ENCODE results near the gene IL3RA. TPM values are rescaled to one million over a fixed set of nuclear protein-coding genes. Genes with fewer than 3 reads are reported as not detected.
A peak's percentile ranks its signal among the peaks of the same experiment; 100 is the strongest.

The IL3RA gene
- total RNA-seq, 2 experiments from 2014 or later, result not detected

DNA sequence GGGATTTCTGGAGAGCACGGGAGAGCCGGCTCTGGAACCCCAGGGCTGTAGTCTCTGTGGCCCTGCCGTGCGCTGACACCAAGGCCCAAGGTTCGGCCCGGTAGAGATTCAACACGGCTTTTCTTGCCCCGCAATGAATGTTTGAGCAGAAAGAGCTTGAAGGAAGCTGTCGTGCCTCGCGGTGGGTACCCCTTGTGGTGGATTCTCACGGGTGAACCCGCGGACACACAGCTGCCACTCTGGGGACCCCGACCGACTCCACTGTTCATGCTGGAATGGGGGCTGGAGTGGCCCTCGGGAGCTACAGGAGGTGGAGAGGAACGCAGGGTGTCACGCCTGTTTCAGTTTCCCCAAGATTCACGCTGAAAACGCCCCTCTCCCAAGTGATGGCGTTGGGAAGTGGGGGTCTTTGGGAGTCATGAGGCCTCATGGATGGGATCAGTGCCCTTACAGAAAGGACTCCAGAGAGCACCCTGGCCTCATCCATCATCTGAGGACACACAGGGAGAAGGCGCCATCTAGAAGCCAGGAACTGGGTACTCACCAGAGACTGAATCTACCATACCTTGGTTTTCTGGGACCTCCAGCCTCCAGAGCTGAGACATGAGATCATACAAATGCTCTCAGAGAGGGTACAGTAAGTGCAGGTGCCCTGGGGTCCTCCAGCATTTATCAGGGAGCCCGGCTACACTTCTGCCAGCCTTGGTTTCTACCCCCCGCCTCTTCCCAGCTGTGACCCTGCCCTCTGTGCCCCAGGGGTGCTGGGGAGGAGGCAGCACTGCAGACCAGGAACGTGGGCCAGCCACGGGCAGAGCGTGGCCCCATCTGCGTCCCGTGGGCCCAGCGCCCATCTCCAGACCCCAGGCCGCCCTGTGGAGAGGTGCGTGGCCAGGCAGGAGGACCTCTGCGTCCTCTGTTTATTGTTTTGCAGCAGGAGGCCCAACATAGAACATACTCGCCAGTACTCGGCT, 49.0 kb downstream of the IL3RA start:
- intact Hi-C loops (cut with micrococcal nuclease; ENCODE audit: unreplicated experiment), result no loop called here
- H3K4me1 ChIP-seq (ENCODE audit: insufficient read depth, low read length, poor library complexity, severe bottlenecking), result peaks cover 8% of the 10 kb centered on the region
- TF ChIP-seq, protein P1, sequence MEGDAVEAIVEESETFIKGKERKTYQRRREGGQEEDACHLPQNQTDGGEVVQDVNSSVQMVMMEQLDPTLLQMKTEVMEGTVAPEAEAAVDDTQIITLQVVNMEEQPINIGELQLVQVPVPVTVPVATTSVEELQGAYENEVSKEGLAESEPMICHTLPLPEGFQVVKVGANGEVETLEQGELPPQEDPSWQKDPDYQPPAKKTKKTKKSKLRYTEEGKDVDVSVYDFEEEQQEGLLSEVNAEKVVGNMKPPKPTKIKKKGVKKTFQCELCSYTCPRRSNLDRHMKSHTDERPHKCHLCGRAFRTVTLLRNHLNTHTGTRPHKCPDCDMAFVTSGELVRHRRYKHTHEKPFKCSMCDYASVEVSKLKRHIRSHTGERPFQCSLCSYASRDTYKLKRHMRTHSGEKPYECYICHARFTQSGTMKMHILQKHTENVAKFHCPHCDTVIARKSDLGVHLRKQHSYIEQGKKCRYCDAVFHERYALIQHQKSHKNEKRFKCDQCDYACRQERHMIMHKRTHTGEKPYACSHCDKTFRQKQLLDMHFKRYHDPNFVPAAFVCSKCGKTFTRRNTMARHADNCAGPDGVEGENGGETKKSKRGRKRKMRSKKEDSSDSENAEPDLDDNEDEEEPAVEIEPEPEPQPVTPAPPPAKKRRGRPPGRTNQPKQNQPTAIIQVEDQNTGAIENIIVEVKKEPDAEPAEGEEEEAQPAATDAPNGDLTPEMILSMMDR (conservative IDR thresholded peaks at IDR 0.05; ENCODE audit: low read length), result no peak
- ChIA-PET CTCF (ENCODE audit: unreplicated experiment) (no interaction called here), POLR2A (no interaction called here)
- no TSS peak for BruUV-seq (replicated peaks)
- peaks cover 21% of the 10 kb centered on the region for H4K20me1 ChIP-seq (ENCODE audit: insufficient read depth, low read length)
- no peak overlapping the region for H3K4me3 ChIP-seq (ENCODE audit: low read depth, low read length, poor library complexity, severe bottlenecking)
- H2AFZ ChIP-seq (ENCODE audit: low read length), result no peak overlapping the region
- no peaks in the 10 kb centered on the region for H3K9me3 ChIP-seq (ENCODE audit: low read length)
- no peak overlapping the region for H3K4me2 ChIP-seq (ENCODE audit: low read length)
- no peak overlapping the region for H3K27ac ChIP-seq (ENCODE audit: low read depth, low read length, poor library complexity, severe bottlenecking)
- H3K36me3 ChIP-seq (ENCODE audit: insufficient read depth, low read length), result peaks cover 88% of the 10 kb centered on the region
- H3K79me2 ChIP-seq (ENCODE audit: insufficient read depth, low read depth, low read length), result peaks cover 32% of the 10 kb centered on the region
- DNase-seq (ENCODE audit: low spot score), result no peak
- no peaks in the 10 kb centered on the region for H3K9me2 ChIP-seq (ENCODE audit: insufficient read depth, low read length)

DNA sequence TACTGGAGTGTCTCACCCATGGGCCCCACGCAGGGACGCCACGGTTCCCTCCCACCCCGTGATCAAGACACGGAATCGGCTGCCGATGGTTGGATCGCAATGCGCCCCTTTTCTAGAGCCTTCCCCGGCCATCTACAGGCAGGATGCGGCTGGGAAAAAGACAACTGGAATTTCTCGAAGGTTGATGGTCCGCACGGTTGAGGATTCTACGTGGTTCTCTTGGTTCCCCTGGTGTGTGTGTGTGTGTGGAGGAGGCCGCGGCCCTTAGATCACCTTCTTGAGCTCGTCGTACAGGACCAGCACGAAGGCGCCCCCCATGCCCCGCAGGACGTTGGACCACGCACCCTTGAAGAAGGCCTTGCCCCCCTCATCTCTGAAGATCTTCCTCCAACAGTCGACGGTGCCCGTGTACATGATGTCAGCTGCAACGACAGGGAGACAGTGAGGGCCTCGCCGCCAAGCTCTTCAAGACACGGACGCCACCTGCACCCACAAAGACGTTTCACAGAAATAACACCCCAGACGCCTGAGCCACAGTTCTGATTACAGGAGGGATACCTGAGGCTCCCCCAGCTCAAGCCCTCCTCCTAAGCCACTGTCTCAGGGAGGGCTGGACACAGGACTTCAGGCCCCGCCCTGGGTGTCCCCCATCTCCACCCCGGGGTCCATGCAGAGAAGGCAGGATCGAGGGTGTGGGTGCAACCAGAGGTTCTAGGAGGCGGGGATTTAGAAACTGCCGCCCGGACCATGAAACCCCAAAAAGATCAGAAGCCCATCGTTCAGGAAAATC, 49.9 kb downstream of the IL3RA start:
- Histone ChIP-seq H3K4me1 (ENCODE audit: insufficient read depth, low read length, poor library complexity, severe bottlenecking) (peaks cover 13% of the 10 kb centered on the region), H3K4me2 (ENCODE audit: low read length) (no peak overlapping the region), H3K9me3 (ENCODE audit: low read length) (no peaks in the 10 kb centered on the region), H4K20me1 (ENCODE audit: insufficient read depth, low read length) (peaks cover 29% of the 10 kb centered on the region), H3K4me3 (ENCODE audit: low read depth, low read length, poor library complexity, severe bottlenecking) (no peak overlapping the region), H3K36me3 (ENCODE audit: insufficient read depth, low read length) (peaks cover 98% of the 10 kb centered on the region), H2AFZ (ENCODE audit: low read length) (no peak overlapping the region), H3K27ac (ENCODE audit: low read depth, low read length, poor library complexity, severe bottlenecking) (no peak overlapping the region), H3K79me2 (ENCODE audit: insufficient read depth, low read depth, low read length) (peaks cover 42% of the 10 kb centered on the region), H3K9me2 (ENCODE audit: insufficient read depth, low read length) (no peaks in the 10 kb centered on the region)
- ChIA-PET POLR2A (no interaction called here), CTCF (ENCODE audit: unreplicated experiment) (no interaction called here)
- intact Hi-C loops (cut with micrococcal nuclease; ENCODE audit: unreplicated experiment), result no loop called here
- TSS peak; percentile 32 for BruUV-seq (replicated peaks)
- no peak for TF ChIP-seq EZH2phosphoT487 (IDR thresholded peaks at IDR 0.05; ENCODE audit: borderline replicate concordance, low read depth, low read length)
- TF ChIP-seq, protein P1 (conservative IDR thresholded peaks at IDR 0.05; ENCODE audit: low read length), result no peak
- DNase-seq (ENCODE audit: low spot score), result no peak

Measured in OCI-LY7 (cell line).